Stimulated activated naive B cell treated with anti-CD40 and anti-IgM and Interleukin-4, amounts not matched to agents 10 μg/mL and 1 μg/mL and 100 μg/mL, for 72 hours (primary cell): ENCODE results near the gene CFAP54.
"Not testable (repeated sequence)": the region's sequence is repeated elsewhere in the genome, so short reads cannot be mapped to it uniquely, and the experiment has no call there.

Experiments used
- ATAC-seq, 2 donors: fragments of 150-1000 bp; cut with Tn5 transposase; replicated peaks; 2 replicates each; pipeline ENCODE4 v1.10.0; 2021; ENCODE audit warnings: moderate library complexity in 1 of 2
- DNase-seq: peaks from one replicate; pipeline ENCODE4 v3.0.0; 2021
- H3K27ac Mint-ChIP-seq: one replicate; pipeline ENCODE4 v1.8.0; 2022; ENCODE audit warnings: mild to moderate bottlenecking, mixed read lengths
- H3K27me3 Mint-ChIP-seq, 2 donors: one replicate each; pipeline ENCODE4 v1.8.0; 2022; ENCODE audit warnings: mixed read lengths in 2 of 2
- H3K36me3 Mint-ChIP-seq, 2 donors: one replicate each; pipeline ENCODE4 v1.8.0; 2022; ENCODE audit warnings: mixed read lengths in 2 of 2, mild to moderate bottlenecking in 1 of 2
- H3K4me1 Mint-ChIP-seq, 2 donors: one replicate each; pipeline ENCODE4 v1.8.0; 2022; ENCODE audit warnings: mixed read lengths in 2 of 2, mild to moderate bottlenecking in 1 of 2
- H3K4me3 Mint-ChIP-seq, 2 donors: one replicate each; pipeline ENCODE4 v1.8.0; 2022; ENCODE audit warnings: mild to moderate bottlenecking in 2 of 2, mixed read lengths in 2 of 2, moderate library complexity in 1 of 2
- H3K9me3 Mint-ChIP-seq, 2 donors: one replicate each; pipeline ENCODE4 v1.8.0; 2022; ENCODE audit warnings: mixed read lengths in 2 of 2, mild to moderate bottlenecking in 1 of 2

CFAP54 gene

DNA sequence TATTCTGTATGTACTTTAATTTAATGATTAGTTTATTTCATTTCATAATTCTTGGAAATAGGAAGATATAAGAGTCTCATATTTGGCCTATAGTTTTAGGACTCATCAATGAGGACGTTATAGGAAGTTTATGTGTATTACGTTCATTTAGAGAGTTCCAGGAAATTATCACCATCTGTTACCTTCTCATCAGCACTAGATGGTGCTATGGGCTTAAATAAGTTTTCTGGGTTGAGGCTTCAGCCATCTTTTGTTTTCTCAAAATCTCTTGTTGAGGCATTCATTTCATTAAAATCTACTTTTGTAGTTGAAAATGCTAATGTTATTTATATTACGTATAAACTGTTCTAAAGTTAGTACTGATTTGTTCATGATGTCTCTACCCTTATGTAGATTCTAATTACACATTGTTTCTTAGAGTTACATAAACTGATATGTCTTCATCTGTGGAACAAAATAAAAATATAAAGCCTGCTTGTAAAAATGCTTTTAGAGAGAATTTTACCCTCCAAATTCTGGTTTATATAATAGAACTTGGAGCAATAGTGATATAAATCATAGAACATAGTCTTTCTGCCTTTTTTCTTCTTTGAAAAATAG is 89.2 kb downstream of the CFAP54 start:
- no peak overlapping the region for H3K27ac Mint-ChIP-seq
- no peaks in the 10 kb centered on the region for H3K9me3 Mint-ChIP-seq
- peaks cover 0 to 5% of the 10 kb centered on the region in 2 donors for H3K27me3 Mint-ChIP-seq
- H3K4me3 Mint-ChIP-seq = no peak overlapping the region
- DNase-seq (no peak), ATAC-seq (peak; percentile 78 to 79)
- no peaks in the 10 kb centered on the region for H3K36me3 Mint-ChIP-seq
- H3K4me1 Mint-ChIP-seq = no peaks in the 10 kb centered on the region

- DNase-seq (no peak), ATAC-seq (no peak)
- Mint-ChIP-seq H3K9me3 (no peaks in the 10 kb centered on the region), H3K36me3 (no peaks in the 10 kb centered on the region), H3K4me1 (peaks cover 7 to 8% of the 10 kb centered on the region in 2 donors), H3K27me3 (peaks cover 22 to 32% of the 10 kb centered on the region in 2 donors), H3K27ac (no peak overlapping the region), H3K4me3 (no peak overlapping the region)
Measured at GRCh38 chr12:96585977-96586376, 96.6 kb downstream of the CFAP54 start.

DNA sequence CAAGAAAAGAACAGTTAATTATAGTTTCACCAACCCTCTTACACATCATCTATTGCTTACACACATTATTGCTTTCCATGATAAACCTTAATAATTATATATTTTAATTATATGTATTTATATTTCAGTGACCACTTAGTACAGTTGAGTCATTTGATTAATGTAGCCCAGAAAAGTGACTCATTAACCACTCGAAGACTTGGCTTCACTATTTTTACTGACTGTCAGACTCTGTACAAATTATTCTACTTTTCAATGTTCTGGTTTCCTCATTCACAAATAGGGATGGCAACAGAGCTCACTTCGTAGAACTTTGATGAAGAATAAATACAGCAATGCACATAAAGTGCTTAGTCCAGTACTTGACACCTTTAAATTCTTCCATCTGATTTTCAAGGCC is 98.3 kb downstream of the CFAP54 start:
- peaks cover 27 to 37% of the 10 kb centered on the region in 2 donors for H3K27me3 Mint-ChIP-seq
- peaks cover 11 to 12% of the 10 kb centered on the region in 2 donors for H3K4me1 Mint-ChIP-seq
- peaks cover 0 to 4% of the 10 kb centered on the region in 2 donors for H3K9me3 Mint-ChIP-seq
- no peaks in the 10 kb centered on the region for H3K36me3 Mint-ChIP-seq
- ATAC-seq = no peak
- DNase-seq = no peak
- H3K27ac Mint-ChIP-seq = no peak overlapping the region
- H3K4me3 Mint-ChIP-seq = no peak overlapping the region

DNA sequence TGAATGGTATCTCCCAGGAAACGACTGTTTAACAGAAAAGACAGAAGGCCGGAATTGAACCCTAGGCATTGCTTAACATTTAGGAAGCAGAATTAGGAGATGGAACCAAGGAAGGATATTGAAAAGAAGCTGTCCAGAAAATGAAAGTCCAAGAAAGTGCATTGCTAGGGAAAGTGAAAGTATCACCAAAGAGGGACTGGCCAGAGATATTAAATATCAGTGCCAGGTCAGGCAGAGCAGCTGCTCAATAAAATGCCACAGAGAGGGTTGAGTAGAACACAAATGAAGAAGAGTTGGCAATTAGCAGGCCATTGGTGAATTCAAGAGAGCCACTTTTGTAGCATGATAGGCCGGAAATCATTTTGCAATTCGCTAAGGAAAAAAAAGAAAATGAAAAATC is 101.6 kb downstream of the CFAP54 start:
- ATAC-seq (no peak), DNase-seq (no peak)
- Mint-ChIP-seq H3K4me3 (no peak overlapping the region), H3K36me3 (no peaks in the 10 kb centered on the region), H3K27ac (no peak overlapping the region), H3K27me3 (peaks cover 21 to 27% of the 10 kb centered on the region in 2 donors), H3K4me1 (peaks cover 11 to 12% of the 10 kb centered on the region in 2 donors), H3K9me3 (peaks cover 0 to 4% of the 10 kb centered on the region in 2 donors)

DNA sequence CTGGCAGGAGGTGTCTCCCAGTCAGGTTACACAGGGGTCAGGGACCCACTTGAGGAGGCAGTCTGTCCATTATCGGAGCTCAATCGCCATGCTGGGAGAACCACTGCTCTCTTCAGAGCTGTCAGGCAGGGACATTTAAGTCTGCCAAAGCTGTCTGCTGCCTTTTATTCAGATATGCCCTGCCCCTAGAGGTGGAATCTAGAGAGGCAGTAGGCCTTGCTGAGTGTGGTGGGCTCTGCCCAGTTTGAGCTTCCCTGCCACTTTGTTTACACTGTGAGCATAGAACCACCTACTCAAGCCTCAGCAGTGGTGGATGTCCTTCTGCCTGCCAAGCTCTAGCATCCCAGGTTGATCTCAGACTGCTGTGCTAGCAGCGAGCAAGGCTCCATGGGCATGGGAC is 115.0 kb downstream of the CFAP54 start:
- H3K27me3 Mint-ChIP-seq = peaks cover 48 to 61% of the 10 kb centered on the region in 2 donors
- not testable (repeated sequence) for H3K27ac Mint-ChIP-seq, H3K36me3 Mint-ChIP-seq

DNA sequence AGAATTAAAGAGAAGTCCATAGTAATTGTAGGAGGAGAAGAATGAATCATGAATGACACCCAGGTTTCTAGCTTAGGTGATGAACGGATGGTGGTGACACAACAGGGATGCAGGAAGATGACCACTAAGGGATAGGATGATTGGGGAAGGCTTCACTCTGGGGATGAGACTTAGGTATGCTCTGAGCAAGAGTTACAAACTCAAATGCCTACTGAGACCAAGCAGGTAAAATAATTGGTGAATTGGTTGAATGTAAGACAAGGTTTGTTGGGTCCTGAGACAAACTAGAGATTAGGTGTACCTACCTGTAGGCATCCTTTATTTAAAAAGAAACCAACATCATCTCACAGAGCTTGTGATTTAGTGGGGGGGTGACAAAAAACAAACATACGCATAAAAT is 116.3 kb downstream of the CFAP54 start:
- peaks cover 2 to 7% of the 10 kb centered on the region in 2 donors for H3K9me3 Mint-ChIP-seq
- no peak overlapping the region for H3K27ac Mint-ChIP-seq
- H3K4me3 Mint-ChIP-seq = no peak overlapping the region
- no peaks in the 10 kb centered on the region for H3K36me3 Mint-ChIP-seq
- ATAC-seq (no peak), DNase-seq (no peak)
- peaks cover 45 to 58% of the 10 kb centered on the region in 2 donors for H3K27me3 Mint-ChIP-seq
- no peaks in the 10 kb centered on the region for H3K4me1 Mint-ChIP-seq

More for the DNA sequence above, 115.0 kb downstream of the CFAP54 start:
- ATAC-seq, H3K4me1 Mint-ChIP-seq, H3K4me3 Mint-ChIP-seq, DNase-seq: not testable (repeated sequence)
- H3K9me3 Mint-ChIP-seq = peaks cover 6 to 12% of the 10 kb centered on the region in 2 donors

- H3K4me1 Mint-ChIP-seq = no peaks in the 10 kb centered on the region
- ATAC-seq (no peak), DNase-seq (no peak)
- H3K36me3 Mint-ChIP-seq = no peaks in the 10 kb centered on the region
- no peak overlapping the region for H3K4me3 Mint-ChIP-seq
- peaks cover 43 to 54% of the 10 kb centered on the region in 2 donors for H3K27me3 Mint-ChIP-seq
- peaks cover 0 to 5% of the 10 kb centered on the region in 2 donors for H3K9me3 Mint-ChIP-seq
- H3K27ac Mint-ChIP-seq = no peak overlapping the region
Measured at GRCh38 chr12:96606134-96606533, 116.8 kb downstream of the CFAP54 start.

DNA sequence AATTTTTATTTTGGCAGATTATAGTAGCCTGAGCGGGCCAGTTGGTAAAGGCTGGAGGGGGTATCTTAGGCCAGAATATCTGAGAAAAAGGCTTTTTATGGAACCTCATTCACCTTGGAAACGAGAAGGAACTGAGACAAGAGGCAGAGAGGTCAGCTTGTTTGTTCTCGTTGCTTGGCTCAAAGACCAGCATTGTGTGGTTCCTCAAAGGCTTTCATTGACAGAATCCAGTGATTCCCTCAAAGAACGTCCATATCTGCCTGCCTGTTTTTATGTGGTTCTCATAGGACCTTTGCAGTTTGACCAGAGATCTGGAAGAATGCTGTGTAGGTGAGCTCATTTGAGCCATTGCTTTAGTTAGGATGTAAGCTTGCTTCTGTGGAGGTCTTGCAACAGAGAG is 117.3 kb downstream of the CFAP54 start:
- Mint-ChIP-seq H3K36me3 (no peaks in the 10 kb centered on the region), H3K27me3 (peaks cover 42 to 57% of the 10 kb centered on the region in 2 donors), H3K27ac (no peak overlapping the region), H3K4me3 (no peak overlapping the region), H3K4me1 (no peaks in the 10 kb centered on the region), H3K9me3 (peaks cover 0 to 7% of the 10 kb centered on the region in 2 donors)
- ATAC-seq (no peak), DNase-seq (no peak)

DNA sequence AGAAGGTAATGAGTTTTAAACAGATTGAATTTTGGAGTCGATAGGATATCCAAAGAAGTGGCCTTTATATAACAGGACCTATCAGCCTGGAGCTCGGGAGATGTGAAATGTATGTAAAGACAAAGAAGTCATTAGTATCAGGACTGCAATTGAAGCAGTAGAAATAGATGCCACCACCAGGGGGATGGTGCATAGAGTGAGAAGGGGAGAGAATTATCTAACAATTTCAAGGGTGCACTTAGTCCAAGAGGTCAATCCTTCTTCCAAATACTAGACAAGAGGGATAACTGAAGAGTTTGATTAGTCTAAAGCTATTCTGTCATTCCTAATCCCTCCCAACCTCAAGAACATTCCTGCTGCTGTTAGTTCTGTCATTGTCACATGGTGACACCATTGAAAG is 127.8 kb downstream of the CFAP54 start:
- Mint-ChIP-seq H3K4me1 (no peaks in the 10 kb centered on the region), H3K27ac (no peak overlapping the region), H3K36me3 (no peaks in the 10 kb centered on the region), H3K27me3 (peaks cover 0 to 12% of the 10 kb centered on the region in 2 donors), H3K4me3 (no peak overlapping the region), H3K9me3 (no peaks in the 10 kb centered on the region)
- ATAC-seq = peak in 1 of 2 donors; percentile 25
- no peak for DNase-seq

- no peak overlapping the region for H3K27ac Mint-ChIP-seq
- no peaks in the 10 kb centered on the region for H3K4me1 Mint-ChIP-seq
- DNase-seq (no peak), ATAC-seq (no peak)
- no peak overlapping the region for H3K4me3 Mint-ChIP-seq
- no peaks in the 10 kb centered on the region for H3K36me3 Mint-ChIP-seq
- peaks cover 7 to 13% of the 10 kb centered on the region in 2 donors for H3K27me3 Mint-ChIP-seq
- H3K9me3 Mint-ChIP-seq = no peaks in the 10 kb centered on the region
Measured at GRCh38 chr12:96623155-96623554, 133.8 kb downstream of the CFAP54 start.

GRCh38 chr12:96623656-96624217 is 134.4 kb downstream of the CFAP54 start:
- no peak for DNase-seq
- no peaks in the 10 kb centered on the region for H3K36me3 Mint-ChIP-seq
- no peaks in the 10 kb centered on the region for H3K9me3 Mint-ChIP-seq
- H3K4me3 Mint-ChIP-seq = no peak overlapping the region
- ATAC-seq = no peak
- H3K27me3 Mint-ChIP-seq = peaks cover 7 to 13% of the 10 kb centered on the region in 2 donors
- H3K27ac Mint-ChIP-seq = no peak overlapping the region
- no peaks in the 10 kb centered on the region for H3K4me1 Mint-ChIP-seq

GRCh38 chr12:96635844-96636243 is 146.5 kb downstream of the CFAP54 start:
- Mint-ChIP-seq H3K27me3 (peaks cover 9 to 14% of the 10 kb centered on the region in 2 donors), H3K36me3 (no peaks in the 10 kb centered on the region), H3K4me3 (no peak overlapping the region), H3K27ac (no peak overlapping the region), H3K9me3 (peaks cover 0 to 2% of the 10 kb centered on the region in 2 donors), H3K4me1 (no peaks in the 10 kb centered on the region)
- ATAC-seq = no peak
- no peak for DNase-seq

DNA sequence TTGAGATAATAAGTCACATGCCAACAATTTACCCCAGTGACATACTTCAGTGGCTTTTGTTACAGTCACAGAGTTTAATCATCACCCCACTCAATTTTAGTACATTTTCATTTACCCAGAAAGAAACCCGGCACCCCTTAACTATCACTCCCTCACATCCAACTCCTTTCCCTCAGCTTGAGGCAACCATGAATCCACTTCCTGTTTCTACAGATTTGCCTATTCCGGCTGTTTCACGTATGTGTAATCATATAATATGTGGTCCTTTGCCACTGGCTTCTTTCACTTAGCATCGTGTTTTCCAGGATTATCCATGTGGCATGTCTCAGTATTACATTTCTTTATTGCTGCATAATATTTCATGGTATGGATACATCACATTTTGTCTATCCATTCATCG is 147.5 kb downstream of the CFAP54 start:
- ATAC-seq = no peak
- peaks cover 0 to 3% of the 10 kb centered on the region in 2 donors for H3K9me3 Mint-ChIP-seq
- peaks cover 9 to 14% of the 10 kb centered on the region in 2 donors for H3K27me3 Mint-ChIP-seq
- no peak overlapping the region for H3K27ac Mint-ChIP-seq
- no peak for DNase-seq
- no peaks in the 10 kb centered on the region for H3K4me1 Mint-ChIP-seq
- no peak overlapping the region for H3K4me3 Mint-ChIP-seq
- no peaks in the 10 kb centered on the region for H3K36me3 Mint-ChIP-seq

- H3K4me3 Mint-ChIP-seq = no peak overlapping the region
- H3K27ac Mint-ChIP-seq = no peak overlapping the region
- DNase-seq = no peak
- H3K36me3 Mint-ChIP-seq = no peaks in the 10 kb centered on the region
- ATAC-seq = no peak
- H3K4me1 Mint-ChIP-seq = no peaks in the 10 kb centered on the region
- peaks cover 7% of the 10 kb centered on the region in 2 donors for H3K9me3 Mint-ChIP-seq
- no peaks in the 10 kb centered on the region for H3K27me3 Mint-ChIP-seq
Measured at GRCh38 chr12:96648923-96649322, 159.5 kb downstream of the CFAP54 start.

DNA sequence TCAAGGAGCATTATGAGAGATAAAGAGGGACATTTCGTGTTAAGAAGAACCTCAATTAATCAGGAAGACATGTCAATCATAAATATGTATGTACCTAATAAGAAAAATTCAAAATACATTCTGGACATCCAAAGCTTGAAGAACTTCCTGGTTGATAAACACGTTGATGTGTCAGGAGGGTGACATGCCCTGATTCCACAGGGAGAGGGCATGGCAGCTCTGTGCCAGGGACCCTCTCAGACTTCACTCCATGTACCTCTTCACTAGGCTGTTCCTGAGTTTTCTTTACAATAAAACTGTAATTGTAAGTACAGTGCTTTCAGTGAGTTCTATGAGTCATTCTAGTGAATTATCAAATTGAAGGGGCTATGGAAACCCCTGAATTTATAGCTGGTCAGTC is 163.5 kb downstream of the CFAP54 start:
- no peaks in the 10 kb centered on the region for H3K9me3 Mint-ChIP-seq
- no peaks in the 10 kb centered on the region for H3K36me3 Mint-ChIP-seq
- H3K4me3 Mint-ChIP-seq = no peak overlapping the region
- ATAC-seq (no peak), DNase-seq (no peak)
- H3K4me1 Mint-ChIP-seq = no peaks in the 10 kb centered on the region
- no peaks in the 10 kb centered on the region for H3K27me3 Mint-ChIP-seq
- H3K27ac Mint-ChIP-seq = no peak overlapping the region
